Measurements from ENCODE around the gene UBA3. TPM values are rescaled to one million over a fixed set of nuclear protein-coding genes. Genes with fewer than 3 reads are reported as not detected.
A peak's percentile ranks its signal among the peaks of the same experiment; 100 is the strongest.

The UBA3 gene
- total and polyA plus RNA-seq, 8 donors, result 33.4 to 99.3 (median 44.5) TPM

DNA sequence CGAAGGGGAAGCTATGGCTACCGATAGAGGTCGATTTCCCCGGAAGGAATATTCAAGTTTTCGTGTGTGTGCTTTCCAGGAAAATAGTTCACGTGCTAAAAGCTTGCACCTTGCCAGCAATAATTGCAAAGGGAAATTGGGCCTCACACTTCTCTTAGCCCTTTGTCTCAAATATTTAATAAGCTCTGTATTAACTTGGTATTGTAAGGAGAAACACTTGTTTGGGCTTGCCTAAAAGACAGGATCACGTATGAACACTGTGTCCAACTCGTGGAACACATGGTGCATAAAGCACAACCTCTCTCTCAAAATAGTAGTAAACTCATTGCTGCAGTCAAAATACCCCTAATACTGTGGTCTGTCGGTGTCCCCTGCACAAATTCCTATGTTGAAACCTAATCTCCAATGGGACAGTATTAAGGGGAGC, 27.7 kb downstream of the UBA3 start:
- peak overlapping the region; percentile 59 to 98 (median 98) for H3K27ac ChIP-seq
- peaks cover 13 to 45% (median 33%) of the 10 kb centered on the region in 4 donors for H3K4me1 ChIP-seq
- no peak for DNase-seq
- no peaks in the 10 kb centered on the region for H3K27me3 ChIP-seq
- intact Hi-C loops (cut with DNase I; ENCODE audit: low total_unique reads), result no loop called here
- TF ChIP-seq POLR2AphosphoS5 (IDR thresholded peaks at IDR 0.05) (no peak), EP300 (IDR thresholded peaks at IDR 0.05) (no peak), POLR2A (IDR thresholded peaks at IDR 0.05) (no peak)
- TF ChIP-seq, protein P1, sequence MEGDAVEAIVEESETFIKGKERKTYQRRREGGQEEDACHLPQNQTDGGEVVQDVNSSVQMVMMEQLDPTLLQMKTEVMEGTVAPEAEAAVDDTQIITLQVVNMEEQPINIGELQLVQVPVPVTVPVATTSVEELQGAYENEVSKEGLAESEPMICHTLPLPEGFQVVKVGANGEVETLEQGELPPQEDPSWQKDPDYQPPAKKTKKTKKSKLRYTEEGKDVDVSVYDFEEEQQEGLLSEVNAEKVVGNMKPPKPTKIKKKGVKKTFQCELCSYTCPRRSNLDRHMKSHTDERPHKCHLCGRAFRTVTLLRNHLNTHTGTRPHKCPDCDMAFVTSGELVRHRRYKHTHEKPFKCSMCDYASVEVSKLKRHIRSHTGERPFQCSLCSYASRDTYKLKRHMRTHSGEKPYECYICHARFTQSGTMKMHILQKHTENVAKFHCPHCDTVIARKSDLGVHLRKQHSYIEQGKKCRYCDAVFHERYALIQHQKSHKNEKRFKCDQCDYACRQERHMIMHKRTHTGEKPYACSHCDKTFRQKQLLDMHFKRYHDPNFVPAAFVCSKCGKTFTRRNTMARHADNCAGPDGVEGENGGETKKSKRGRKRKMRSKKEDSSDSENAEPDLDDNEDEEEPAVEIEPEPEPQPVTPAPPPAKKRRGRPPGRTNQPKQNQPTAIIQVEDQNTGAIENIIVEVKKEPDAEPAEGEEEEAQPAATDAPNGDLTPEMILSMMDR (IDR thresholded peaks at IDR 0.05), result no peak
- 9 to 17% (median 11%) methylated on average over 7 to 9 of the region's 9 CpGs for WGBS, 5 donors
- H3K36me3 ChIP-seq, result peaks cover 14 to 44% (median 44%) of the 10 kb centered on the region in 4 donors
- H3K4me3 ChIP-seq, result peak overlapping the region; percentile 81 to 94 (median 82)
- no peaks in the 10 kb centered on the region for H3K9me3 ChIP-seq

DNA sequence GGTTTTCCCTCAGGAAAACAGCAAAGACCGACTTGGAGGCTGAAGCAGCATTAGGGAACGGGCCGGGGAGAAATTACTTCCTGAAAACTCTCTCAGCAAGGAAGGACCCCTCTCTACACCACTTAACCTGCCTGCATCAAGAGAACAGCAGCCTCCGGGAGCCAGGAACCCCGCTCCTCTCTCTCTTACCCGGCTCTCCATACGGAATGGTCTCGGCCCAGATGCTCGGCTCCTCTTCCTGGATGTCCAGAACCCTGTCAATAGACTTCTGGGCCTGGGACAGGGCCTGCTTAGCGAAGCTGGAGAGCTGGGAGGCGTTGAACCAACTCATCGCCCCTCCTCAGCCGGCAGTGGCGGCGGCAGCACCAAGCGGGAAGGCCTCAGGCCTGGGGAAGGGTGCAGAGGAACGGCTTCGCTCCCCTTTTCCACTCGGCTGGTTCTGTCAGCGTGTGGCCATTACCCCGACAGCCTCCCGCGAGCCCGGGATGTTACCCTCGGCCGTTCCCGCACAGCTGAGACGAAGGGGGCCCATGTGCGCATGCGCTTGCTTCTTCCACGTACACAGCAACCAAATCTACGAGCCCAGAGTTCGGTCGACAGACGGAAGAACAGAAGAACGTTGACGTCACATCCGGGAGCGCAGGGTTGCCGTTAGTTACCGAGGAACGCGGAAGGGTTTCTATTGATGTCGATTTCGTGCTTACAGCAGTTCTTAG, 28.3 kb downstream of the UBA3 start, which contains the start of gene TMF1:
Gene TMF1, minus strand, starts transcription at position 578 of the 716 bp plus-strand sequence. Its CDS starts 247 bp downstream, at position 331.
- no peaks in the 10 kb centered on the region for H3K27me3 ChIP-seq
- DNase-seq, result peak; percentile 99 to 100
- peaks cover 18 to 47% (median 46%) of the 10 kb centered on the region in 4 donors for H3K36me3 ChIP-seq
- H3K27ac ChIP-seq, result peak within 1 kb of the TSS; percentile 91 to 98 (median 98)
- no peaks in the 10 kb centered on the region for H3K9me3 ChIP-seq
- H3K4me1 ChIP-seq, result peaks cover 13 to 50% (median 38%) of the 10 kb centered on the region in 4 donors
- TF ChIP-seq EP300 (IDR thresholded peaks at IDR 0.05) (no peak), POLR2A (IDR thresholded peaks at IDR 0.05) (peak in 2 of 4 donors; percentile 64 to 66), POLR2AphosphoS5 (IDR thresholded peaks at IDR 0.05) (peak; percentile 93 to 95 (median 94))
- TF ChIP-seq, protein P1 (IDR thresholded peaks at IDR 0.05), result no peak
- intact Hi-C loops (cut with DNase I; ENCODE audit: low total_unique reads), result no loop called here
- 0 to 1% (median 1%) methylated on average over 25 to 45 of the region's 45 CpGs for WGBS, 5 donors
- peak within 1 kb of the TSS; percentile 81 to 94 (median 82) for H3K4me3 ChIP-seq

DNA sequence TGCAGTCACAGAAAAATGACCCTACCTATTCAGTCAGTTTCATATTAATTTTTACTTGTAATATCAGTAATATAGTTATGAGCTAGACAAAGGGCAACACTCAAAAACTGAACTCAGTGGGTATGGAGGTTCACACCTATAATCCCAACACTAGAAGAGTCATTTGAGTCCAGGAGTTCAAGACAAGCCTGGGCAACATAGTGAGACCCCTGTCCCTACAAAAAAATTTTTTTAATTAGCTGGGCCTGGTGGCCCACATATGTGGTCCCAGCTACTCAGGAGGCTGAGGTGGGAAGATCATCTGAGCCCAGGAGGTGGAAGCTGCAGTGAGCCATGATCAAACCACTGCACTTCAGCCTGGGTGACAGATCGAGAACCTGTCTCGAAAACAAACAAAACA, 31.2 kb downstream of the UBA3 start:
- no peaks in the 10 kb centered on the region for H3K9me3 ChIP-seq
- TF ChIP-seq POLR2AphosphoS5 (IDR thresholded peaks at IDR 0.05) (no peak), EP300 (IDR thresholded peaks at IDR 0.05) (no peak), POLR2A (IDR thresholded peaks at IDR 0.05) (no peak)
- TF ChIP-seq, protein P1 (IDR thresholded peaks at IDR 0.05), result no peak
- no peak for DNase-seq
- no peak overlapping the region for H3K27ac ChIP-seq
- WGBS, 5 donors, result 78 to 89% (median 87%) methylated on average over 2 of the region's 2 CpGs
- no peaks in the 10 kb centered on the region for H3K27me3 ChIP-seq
- peaks cover 13 to 75% (median 44%) of the 10 kb centered on the region in 4 donors for H3K4me1 ChIP-seq
- intact Hi-C loops (cut with DNase I; ENCODE audit: low total_unique reads), result no loop called here
- H3K36me3 ChIP-seq, result peaks cover 13 to 46% (median 41%) of the 10 kb centered on the region in 4 donors
- H3K4me3 ChIP-seq, result no peak overlapping the region

DNA sequence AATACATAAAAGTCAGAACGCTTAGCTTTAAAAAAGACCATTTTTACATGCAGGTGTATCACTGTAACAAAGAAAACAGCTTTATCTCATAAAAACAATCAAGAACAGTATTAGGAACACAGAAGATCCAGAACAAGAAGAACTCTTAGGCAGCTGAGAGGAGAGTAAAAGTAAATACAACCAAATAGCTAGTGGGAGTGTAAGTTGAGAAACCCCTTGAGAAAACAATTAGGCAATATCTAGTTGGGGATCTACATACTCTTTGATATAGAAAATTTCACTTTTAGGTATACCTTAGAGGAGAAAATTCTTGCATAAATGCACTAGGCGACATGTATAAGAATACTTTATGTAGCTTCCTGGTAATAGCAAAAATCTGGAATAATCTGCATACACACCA, 35.6 kb downstream of the UBA3 start:
- DNase-seq, result no peak
- H3K9me3 ChIP-seq, result no peaks in the 10 kb centered on the region
- WGBS, 5 donors, result 89 to 94% (median 91%) methylated on average over 2 of the region's 2 CpGs
- no peaks in the 10 kb centered on the region for H3K27me3 ChIP-seq
- H3K4me3 ChIP-seq, result no peak overlapping the region
- peaks cover 7 to 51% (median 23%) of the 10 kb centered on the region in 4 donors for H3K4me1 ChIP-seq
- H3K27ac ChIP-seq, result no peak overlapping the region
- intact Hi-C loops (cut with DNase I; ENCODE audit: low total_unique reads), result no loop called here
- peaks cover 32 to 87% (median 82%) of the 10 kb centered on the region in 4 donors for H3K36me3 ChIP-seq
- no peak for TF ChIP-seq POLR2A (IDR thresholded peaks at IDR 0.05)
- TF ChIP-seq EP300 (IDR thresholded peaks at IDR 0.05), result no peak
- TF ChIP-seq POLR2AphosphoS5 (IDR thresholded peaks at IDR 0.05), result no peak
- TF ChIP-seq, protein P1 (IDR thresholded peaks at IDR 0.05), result no peak

All from stomach (tissue), 9 donors.